Measurements from ENCODE around the gene RBP3.
A peak's percentile ranks its signal among the peaks of the same experiment; 100 is the strongest.

Gene RBP3

GRCh38 chr10:47353351-47353750, 5.2 kb downstream of the RBP3 start:
- H3K27ac ChIP-seq (ENCODE audit: extremely low read depth, low read depth, low read length) = no peak overlapping the region
- ChIA-PET CTCF (interaction anchor here (1.0 to 2.0 kb wide), 3 partner anchors 9 to 13 kb away, joined by 3 to 4 read pairs (median 3); no protein-coding TSS in a partner anchor), POLR2A (interaction anchor here (1.0 kb wide), 1 partner anchor 341 kb away, joined by 4 read pairs; no protein-coding TSS in a partner anchor)
- no peak overlapping the region for H3K4me3 ChIP-seq (ENCODE audit: low read depth, low read length)
- no peaks in the 10 kb centered on the region for H3K36me3 ChIP-seq (ENCODE audit: control insufficient read depth in 2 of 2, insufficient read depth in 1 of 2, low read length in 2 of 2)
- no peaks in the 10 kb centered on the region for H3K4me1 ChIP-seq (ENCODE audit: control insufficient read depth, insufficient read depth, low read length)
- H3K9me3 ChIP-seq (ENCODE audit: control insufficient read depth, insufficient read depth, low read depth, low read length) = no peaks in the 10 kb centered on the region
- TF ChIP-seq ZEB2 (tag by site-specific recombination; IDR thresholded peaks at IDR 0.05) (no peak), GLI4 (tag by site-specific recombination; IDR thresholded peaks at IDR 0.05) (no peak), ZNF544 (tag by site-specific recombination; IDR thresholded peaks at IDR 0.05) (no peak), ZNF747 (tag by site-specific recombination; IDR thresholded peaks at IDR 0.05) (no peak), ZNF621 (tag by site-specific recombination; IDR thresholded peaks at IDR 0.05) (no peak), BCL11B (tag by site-specific recombination; IDR thresholded peaks at IDR 0.05; ENCODE audit: low read depth) (no peak), ZNF146 (tag by site-specific recombination; IDR thresholded peaks at IDR 0.05) (no peak), MZF1 (tag by site-specific recombination; IDR thresholded peaks at IDR 0.05; ENCODE audit: borderline replicate concordance) (no peak), ZNF16 (tag by site-specific recombination; IDR thresholded peaks at IDR 0.05; ENCODE audit: low read depth) (no peak), ZBTB21 (tag by site-specific recombination; IDR thresholded peaks at IDR 0.05) (no peak), SP7 (tag by site-specific recombination; IDR thresholded peaks at IDR 0.05) (no peak), ZNF600 (tag by site-specific recombination; IDR thresholded peaks at IDR 0.05) (no peak), ZNF114 (tag by site-specific recombination; IDR thresholded peaks at IDR 0.05) (no peak), YY2 (tag by site-specific recombination; IDR thresholded peaks at IDR 0.05) (no peak), ZNF214 (tag by site-specific recombination; IDR thresholded peaks at IDR 0.05; ENCODE audit: borderline replicate concordance) (no peak)
- TF ChIP-seq, protein P1, sequence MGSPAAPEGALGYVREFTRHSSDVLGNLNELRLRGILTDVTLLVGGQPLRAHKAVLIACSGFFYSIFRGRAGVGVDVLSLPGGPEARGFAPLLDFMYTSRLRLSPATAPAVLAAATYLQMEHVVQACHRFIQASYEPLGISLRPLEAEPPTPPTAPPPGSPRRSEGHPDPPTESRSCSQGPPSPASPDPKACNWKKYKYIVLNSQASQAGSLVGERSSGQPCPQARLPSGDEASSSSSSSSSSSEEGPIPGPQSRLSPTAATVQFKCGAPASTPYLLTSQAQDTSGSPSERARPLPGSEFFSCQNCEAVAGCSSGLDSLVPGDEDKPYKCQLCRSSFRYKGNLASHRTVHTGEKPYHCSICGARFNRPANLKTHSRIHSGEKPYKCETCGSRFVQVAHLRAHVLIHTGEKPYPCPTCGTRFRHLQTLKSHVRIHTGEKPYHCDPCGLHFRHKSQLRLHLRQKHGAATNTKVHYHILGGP (tag by site-specific recombination; IDR thresholded peaks at IDR 0.05) = no peak

GRCh38 chr10:47354165-47354564, 6.0 kb downstream of the RBP3 start:
- H3K4me1 ChIP-seq (ENCODE audit: control insufficient read depth, insufficient read depth, low read length) = no peaks in the 10 kb centered on the region
- ChIA-PET CTCF (interaction anchor here (1.0 to 2.0 kb wide), 2 partner anchors 10 to 14 kb away, joined by 3 to 4 read pairs; no protein-coding TSS in a partner anchor), POLR2A (no interaction called here)
- H3K27ac ChIP-seq (ENCODE audit: extremely low read depth, low read depth, low read length) = no peak overlapping the region
- H3K4me3 ChIP-seq (ENCODE audit: low read depth, low read length) = no peak overlapping the region
- H3K9me3 ChIP-seq (ENCODE audit: control insufficient read depth, insufficient read depth, low read depth, low read length) = no peaks in the 10 kb centered on the region
- TF ChIP-seq PATZ1 (tag by site-specific recombination; IDR thresholded peaks at IDR 0.05) = no peak
- TF ChIP-seq, protein P2, sequence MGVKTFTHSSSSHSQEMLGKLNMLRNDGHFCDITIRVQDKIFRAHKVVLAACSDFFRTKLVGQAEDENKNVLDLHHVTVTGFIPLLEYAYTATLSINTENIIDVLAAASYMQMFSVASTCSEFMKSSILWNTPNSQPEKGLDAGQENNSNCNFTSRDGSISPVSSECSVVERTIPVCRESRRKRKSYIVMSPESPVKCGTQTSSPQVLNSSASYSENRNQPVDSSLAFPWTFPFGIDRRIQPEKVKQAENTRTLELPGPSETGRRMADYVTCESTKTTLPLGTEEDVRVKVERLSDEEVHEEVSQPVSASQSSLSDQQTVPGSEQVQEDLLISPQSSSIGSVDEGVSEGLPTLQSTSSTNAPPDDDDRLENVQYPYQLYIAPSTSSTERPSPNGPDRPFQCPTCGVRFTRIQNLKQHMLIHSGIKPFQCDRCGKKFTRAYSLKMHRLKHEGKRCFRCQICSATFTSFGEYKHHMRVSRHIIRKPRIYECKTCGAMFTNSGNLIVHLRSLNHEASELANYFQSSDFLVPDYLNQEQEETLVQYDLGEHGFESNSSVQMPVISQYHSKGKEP (tag by site-specific recombination; IDR thresholded peaks at IDR 0.05) = no peak
- TF ChIP-seq, protein P3, sequence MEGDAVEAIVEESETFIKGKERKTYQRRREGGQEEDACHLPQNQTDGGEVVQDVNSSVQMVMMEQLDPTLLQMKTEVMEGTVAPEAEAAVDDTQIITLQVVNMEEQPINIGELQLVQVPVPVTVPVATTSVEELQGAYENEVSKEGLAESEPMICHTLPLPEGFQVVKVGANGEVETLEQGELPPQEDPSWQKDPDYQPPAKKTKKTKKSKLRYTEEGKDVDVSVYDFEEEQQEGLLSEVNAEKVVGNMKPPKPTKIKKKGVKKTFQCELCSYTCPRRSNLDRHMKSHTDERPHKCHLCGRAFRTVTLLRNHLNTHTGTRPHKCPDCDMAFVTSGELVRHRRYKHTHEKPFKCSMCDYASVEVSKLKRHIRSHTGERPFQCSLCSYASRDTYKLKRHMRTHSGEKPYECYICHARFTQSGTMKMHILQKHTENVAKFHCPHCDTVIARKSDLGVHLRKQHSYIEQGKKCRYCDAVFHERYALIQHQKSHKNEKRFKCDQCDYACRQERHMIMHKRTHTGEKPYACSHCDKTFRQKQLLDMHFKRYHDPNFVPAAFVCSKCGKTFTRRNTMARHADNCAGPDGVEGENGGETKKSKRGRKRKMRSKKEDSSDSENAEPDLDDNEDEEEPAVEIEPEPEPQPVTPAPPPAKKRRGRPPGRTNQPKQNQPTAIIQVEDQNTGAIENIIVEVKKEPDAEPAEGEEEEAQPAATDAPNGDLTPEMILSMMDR (tag by site-specific recombination; IDR thresholded peaks at IDR 0.05) = 0 out of 2 replicates have a peak, but pooled peaks have one; percentile 10
- no peaks in the 10 kb centered on the region for H3K36me3 ChIP-seq (ENCODE audit: control insufficient read depth in 2 of 2, insufficient read depth in 1 of 2, low read length in 2 of 2)

Data from HEK293 (cell line).